Measurements from ENCODE around the gene HOXB3.

HOXB3 gene

GRCh38 chr17:48528936-48529682 is 60.9 kb downstream of the HOXB3 start:
- peaks cover 55% of the 10 kb centered on the region for H3K27me3 ChIP-seq (ENCODE audit: insufficient read depth, low read length, poor library complexity)

GRCh38 chr17:48528153-48528935 is 61.7 kb downstream of the HOXB3 start:
- no CpG with 5 or more reads among the region's 7 CpGs for WGBS (ENCODE audit: extremely low coverage, insufficient coverage, low lambda C conversion rate)
- Histone ChIP-seq H3K18ac (ENCODE audit: low read length) (no peak overlapping the region), H3K4ac (ENCODE audit: low read depth, low read length) (no peak overlapping the region), H3K4me1 (ENCODE audit: control insufficient read depth, low read depth, low read length) (peaks cover 5% of the 10 kb centered on the region), H3K79me1 (ENCODE audit: low read length) (no peaks in the 10 kb centered on the region), H2AK5ac (ENCODE audit: low read length) (no peak overlapping the region), H3K9ac (ENCODE audit: low read length) (no peak overlapping the region), H2BK5ac (ENCODE audit: low read length) (no peak overlapping the region), H4K5ac (ENCODE audit: low read length) (no peak overlapping the region), H3K36me3 (ENCODE audit: control insufficient read depth, insufficient read depth, low read length) (no peaks in the 10 kb centered on the region), H2BK120ac (ENCODE audit: low read depth, low read length) (no peak overlapping the region), H3K79me2 (ENCODE audit: control insufficient read depth, insufficient read depth, low read length) (no peaks in the 10 kb centered on the region), H3K4me2 (ENCODE audit: low read length) (no peak overlapping the region), H3K56ac (ENCODE audit: low read length) (no peak overlapping the region), H3K23ac (ENCODE audit: low read length) (no peak overlapping the region), H3K27me3 (ENCODE audit: insufficient read depth, low read length, poor library complexity) (peaks cover 62% of the 10 kb centered on the region), H2BK15ac (replicated peaks; ENCODE audit: low read depth) (no peak overlapping the region), H4K8ac (ENCODE audit: low read depth, low read length) (no peak overlapping the region), H3K4me3 (ENCODE audit: low read length) (no peak overlapping the region), H3K27ac (ENCODE audit: low read depth, low read length) (no peak overlapping the region)
- no peak for DNase-seq

More at GRCh38 chr17:48528936-48529682, 60.9 kb downstream of the HOXB3 start:
- H2AK5ac ChIP-seq (ENCODE audit: low read length) = no peak overlapping the region
- no peak overlapping the region for H4K5ac ChIP-seq (ENCODE audit: low read length)
- H3K9ac ChIP-seq (ENCODE audit: low read length) = no peak overlapping the region
- no peak overlapping the region for H2BK120ac ChIP-seq (ENCODE audit: low read depth, low read length)
- no peaks in the 10 kb centered on the region for H3K79me1 ChIP-seq (ENCODE audit: low read length)
- no peak overlapping the region for H3K4me3 ChIP-seq (ENCODE audit: low read length)
- no peak overlapping the region for H4K8ac ChIP-seq (ENCODE audit: low read depth, low read length)
- no peak overlapping the region for H3K27ac ChIP-seq (ENCODE audit: low read depth, low read length)
- no peak overlapping the region for H2BK15ac ChIP-seq (replicated peaks; ENCODE audit: low read depth)
- H3K23ac ChIP-seq (ENCODE audit: low read length) = no peak overlapping the region
- H3K36me3 ChIP-seq (ENCODE audit: control insufficient read depth, insufficient read depth, low read length) = no peaks in the 10 kb centered on the region
- H2BK5ac ChIP-seq (ENCODE audit: low read length) = no peak overlapping the region
- no peak for DNase-seq
- no peak overlapping the region for H3K56ac ChIP-seq (ENCODE audit: low read length)
- no peak overlapping the region for H3K4me2 ChIP-seq (ENCODE audit: low read length)
- H3K4me1 ChIP-seq (ENCODE audit: control insufficient read depth, low read depth, low read length) = peaks cover 5% of the 10 kb centered on the region
- H3K18ac ChIP-seq (ENCODE audit: low read length) = no peak overlapping the region
- WGBS (ENCODE audit: extremely low coverage, insufficient coverage, low lambda C conversion rate) = no CpG with 5 or more reads among the region's 11 CpGs
- no peaks in the 10 kb centered on the region for H3K79me2 ChIP-seq (ENCODE audit: control insufficient read depth, insufficient read depth, low read length)
- H3K4ac ChIP-seq (ENCODE audit: low read depth, low read length) = no peak overlapping the region

- Histone ChIP-seq H3K4me2 (ENCODE audit: low read length) (peak overlapping the region; percentile 27), H2BK120ac (ENCODE audit: low read depth, low read length) (no peak overlapping the region), H3K18ac (ENCODE audit: low read length) (peak overlapping the region; percentile 22), H3K27ac (ENCODE audit: low read depth, low read length) (no peak overlapping the region), H3K4me3 (ENCODE audit: low read length) (no peak overlapping the region), H3K79me2 (ENCODE audit: control insufficient read depth, insufficient read depth, low read length) (no peaks in the 10 kb centered on the region), H3K36me3 (ENCODE audit: control insufficient read depth, insufficient read depth, low read length) (no peaks in the 10 kb centered on the region), H2BK5ac (ENCODE audit: low read length) (no peak overlapping the region), H4K8ac (ENCODE audit: low read depth, low read length) (no peak overlapping the region), H2BK15ac (replicated peaks; ENCODE audit: low read depth) (peak overlapping the region; percentile 10), H3K4ac (ENCODE audit: low read depth, low read length) (no peak overlapping the region), H4K5ac (ENCODE audit: low read length) (no peak overlapping the region), H3K56ac (ENCODE audit: low read length) (peak overlapping the region; percentile 73), H2AK5ac (ENCODE audit: low read length) (no peak overlapping the region), H3K79me1 (ENCODE audit: low read length) (no peaks in the 10 kb centered on the region), H3K23ac (ENCODE audit: low read length) (no peak overlapping the region), H3K4me1 (ENCODE audit: control insufficient read depth, low read depth, low read length) (peaks cover 5% of the 10 kb centered on the region), H3K9ac (ENCODE audit: low read length) (no peak overlapping the region), H3K27me3 (ENCODE audit: insufficient read depth, low read length, poor library complexity) (peaks cover 66% of the 10 kb centered on the region)
- WGBS (ENCODE audit: extremely low coverage, insufficient coverage, low lambda C conversion rate) = no CpG with 5 or more reads among the region's 14 CpGs
- no peak for DNase-seq
Measured at GRCh38 chr17:48527547-48527932, 62.5 kb downstream of the HOXB3 start.

GRCh38 chr17:48526608-48527546 is 63.2 kb downstream of the HOXB3 start:
- no peak overlapping the region for H3K4ac ChIP-seq (ENCODE audit: low read depth, low read length)
- H2BK15ac ChIP-seq (replicated peaks; ENCODE audit: low read depth) = peak overlapping the region; percentile 10
- H4K5ac ChIP-seq (ENCODE audit: low read length) = no peak overlapping the region
- DNase-seq = no peak
- no peak overlapping the region for H3K27ac ChIP-seq (ENCODE audit: low read depth, low read length)
- no peak overlapping the region for H3K23ac ChIP-seq (ENCODE audit: low read length)
- H3K79me2 ChIP-seq (ENCODE audit: control insufficient read depth, insufficient read depth, low read length) = no peaks in the 10 kb centered on the region
- H2BK120ac ChIP-seq (ENCODE audit: low read depth, low read length) = no peak overlapping the region
- no peaks in the 10 kb centered on the region for H3K36me3 ChIP-seq (ENCODE audit: control insufficient read depth, insufficient read depth, low read length)
- no peak overlapping the region for H4K8ac ChIP-seq (ENCODE audit: low read depth, low read length)
- H2BK5ac ChIP-seq (ENCODE audit: low read length) = no peak overlapping the region
- H3K9ac ChIP-seq (ENCODE audit: low read length) = no peak overlapping the region
- peak overlapping the region; percentile 22 for H3K18ac ChIP-seq (ENCODE audit: low read length)
- H3K4me2 ChIP-seq (ENCODE audit: low read length) = peak overlapping the region; percentile 31
- H3K56ac ChIP-seq (ENCODE audit: low read length) = peak overlapping the region; percentile 73
- H3K79me1 ChIP-seq (ENCODE audit: low read length) = no peaks in the 10 kb centered on the region
- H2AK5ac ChIP-seq (ENCODE audit: low read length) = no peak overlapping the region
- H3K27me3 ChIP-seq (ENCODE audit: insufficient read depth, low read length, poor library complexity) = peaks cover 63% of the 10 kb centered on the region
- peaks cover 5% of the 10 kb centered on the region for H3K4me1 ChIP-seq (ENCODE audit: control insufficient read depth, low read depth, low read length)
- no peak overlapping the region for H3K4me3 ChIP-seq (ENCODE audit: low read length)
- WGBS (ENCODE audit: extremely low coverage, insufficient coverage, low lambda C conversion rate) = no CpG with 5 or more reads among the region's 59 CpGs

- Histone ChIP-seq H3K56ac (ENCODE audit: low read length) (no peak overlapping the region), H2BK120ac (ENCODE audit: low read depth, low read length) (no peak overlapping the region), H3K4me3 (ENCODE audit: low read length) (no peak overlapping the region), H4K8ac (ENCODE audit: low read depth, low read length) (no peak overlapping the region), H2AK5ac (ENCODE audit: low read length) (no peak overlapping the region), H3K4ac (ENCODE audit: low read depth, low read length) (no peak overlapping the region), H4K5ac (ENCODE audit: low read length) (no peak overlapping the region), H3K27me3 (ENCODE audit: insufficient read depth, low read length, poor library complexity) (peaks cover 31% of the 10 kb centered on the region), H3K27ac (ENCODE audit: low read depth, low read length) (no peak overlapping the region), H3K4me1 (ENCODE audit: control insufficient read depth, low read depth, low read length) (peaks cover 4% of the 10 kb centered on the region), H2BK15ac (replicated peaks; ENCODE audit: low read depth) (no peak overlapping the region), H3K79me2 (ENCODE audit: control insufficient read depth, insufficient read depth, low read length) (no peaks in the 10 kb centered on the region), H3K9ac (ENCODE audit: low read length) (no peak overlapping the region), H3K4me2 (ENCODE audit: low read length) (no peak overlapping the region), H3K18ac (ENCODE audit: low read length) (no peak overlapping the region), H3K23ac (ENCODE audit: low read length) (no peak overlapping the region), H3K79me1 (ENCODE audit: low read length) (no peaks in the 10 kb centered on the region), H3K36me3 (ENCODE audit: control insufficient read depth, insufficient read depth, low read length) (no peaks in the 10 kb centered on the region), H2BK5ac (ENCODE audit: low read length) (no peak overlapping the region)
- DNase-seq = no peak
- WGBS (ENCODE audit: extremely low coverage, insufficient coverage, low lambda C conversion rate) = no CpG with 5 or more reads among the region's 6 CpGs
Measured at GRCh38 chr17:48523010-48523409, 67.0 kb downstream of the HOXB3 start.
